IMR-90 (cell line): Measurements from ENCODE around the gene DHRS12. TPM values are rescaled to one million over a fixed set of nuclear protein-coding genes. Genes with fewer than 3 reads are reported as not detected.

ENCODE experiments used
- ATAC-seq: fragments of 200-7000 bp; cut with Tn5 transposase; 2 replicates; pipeline ENCODE4 v1.9.1; 2020; ENCODE audit warnings: low read depth, mild to moderate bottlenecking, moderate library complexity
- BruUV-seq: library from RNA; stranded (reverse); fragments of 400-500 nt; replicated peaks from 2 replicates; lab custom pipeline; 2021; lab: Mats Ljungman, UMichigan
- CTCF ChIA-PET: fragments of 300-600 bp; formaldehyde crosslinking; extraction: SDS; loops from one replicate; lab custom pipeline; 2021; ENCODE audit warnings: antibody characterized with exemption; lab: Yijun Ruan, JAX
- POLR2A ChIA-PET: fragments of 300-600 bp; sonication (Branson Sonifier 250); formaldehyde crosslinking; loops from one replicate; lab custom pipeline; 2022; ENCODE audit warnings: antibody characterized with exemption; ENCODE audit not compliant: unreplicated experiment; lab: Charles Lee
- DNase-seq: peaks from one replicate; pipeline ENCODE4 v3.0.0; 2013
- H2AFZ ChIP-seq: replicated peaks from 2 replicates; pipeline ENCODE3; 2013; ENCODE audit warnings: low read length, mild to moderate bottlenecking; ENCODE audit not compliant: poor library complexity
- H2AK5ac ChIP-seq: 2 replicates; pipeline ENCODE4 v1.6.1; 2013; ENCODE audit warnings: low read depth, low read length, inconsistent platforms
- H2AK9ac ChIP-seq: replicated peaks from 2 replicates; pipeline ENCODE3; 2013; ENCODE audit warnings: mild to moderate bottlenecking, low read depth, low read length, moderate library complexity; ENCODE audit not compliant: poor library complexity
- H2BK120ac ChIP-seq: 2 replicates; pipeline ENCODE4 v1.6.1; 2013; ENCODE audit warnings: low read depth, low read length, inconsistent platforms
- H2BK15ac ChIP-seq: 3 replicates; pipeline ENCODE4 v1.6.1; 2013; ENCODE audit warnings: low read depth, low read length, inconsistent platforms
- H2BK20ac ChIP-seq: 2 replicates; pipeline ENCODE4 v1.6.1; 2013; ENCODE audit warnings: low read depth, mild to moderate bottlenecking, inconsistent platforms, low read length, moderate library complexity
- H2BK5ac ChIP-seq: 2 replicates; pipeline ENCODE4 v1.6.1; 2013; ENCODE audit warnings: mild to moderate bottlenecking, low read depth, low read length, inconsistent platforms; ENCODE audit not compliant: poor library complexity, severe bottlenecking
- H3K14ac ChIP-seq: replicated peaks from 2 replicates; pipeline ENCODE4 v1.6.1; 2013; ENCODE audit warnings: low read depth, low read length, inconsistent platforms
- H3K18ac ChIP-seq: 2 replicates; pipeline ENCODE4 v1.6.1; 2013; ENCODE audit warnings: low read depth, low read length, control low read depth
- H3K23ac ChIP-seq: 2 replicates; pipeline ENCODE4 v1.6.1; 2013; ENCODE audit warnings: low read depth, low read length, inconsistent platforms
- H3K27ac ChIP-seq: 2 replicates; pipeline ENCODE4 v1.5.1; 2013; ENCODE audit warnings: mild to moderate bottlenecking, control low read depth, low read length; ENCODE audit not compliant: insufficient read depth
- H3K27me3 ChIP-seq: 2 replicates; pipeline ENCODE4 v1.6.1; 2013; ENCODE audit warnings: low read length; ENCODE audit not compliant: control insufficient read depth, insufficient read depth
- H3K36me3 ChIP-seq: 2 replicates; pipeline ENCODE4 v1.6.1; 2013; ENCODE audit warnings: low read length, mixed read lengths; ENCODE audit not compliant: control insufficient read depth, insufficient read depth
- H3K4ac ChIP-seq: 2 replicates; pipeline ENCODE4 v1.6.1; 2013; ENCODE audit warnings: low read depth, low read length, inconsistent platforms
- H3K4me1 ChIP-seq: 2 replicates; pipeline ENCODE4 v1.6.1; 2013; ENCODE audit warnings: low read length, mixed read lengths; ENCODE audit not compliant: control insufficient read depth, insufficient read depth
- H3K4me2 ChIP-seq: 2 replicates; pipeline ENCODE4 v1.6.1; 2013; ENCODE audit warnings: low read depth, mild to moderate bottlenecking, control low read depth, low read length, moderate library complexity
- H3K4me3 ChIP-seq: 2 replicates; pipeline ENCODE4 v1.5.1; 2013; ENCODE audit warnings: low read depth, mild to moderate bottlenecking, control low read depth, low read length, moderate library complexity; ENCODE audit not compliant: insufficient read depth
- H3K56ac ChIP-seq: 2 replicates; pipeline ENCODE4 v1.6.1; 2013; ENCODE audit warnings: low read length, inconsistent platforms; ENCODE audit not compliant: insufficient read depth; ENCODE audit errors: extremely low read depth
- H3K79me1 ChIP-seq, 2 experiments: 2 replicates each; pipeline ENCODE4 v1.6.1; 2013; ENCODE audit warnings: low read length in 2 of 2, inconsistent platforms in 1 of 2, low read depth in 1 of 2
- H3K9ac ChIP-seq: 2 replicates; pipeline ENCODE4 v1.6.1; 2013; ENCODE audit warnings: low read depth, low read length, control low read depth
- H3K9me1 ChIP-seq: 2 replicates; pipeline ENCODE4 v1.6.1; 2013; ENCODE audit warnings: low read length, inconsistent platforms; ENCODE audit not compliant: insufficient read depth
- H3K9me3 ChIP-seq: 2 replicates; pipeline ENCODE4 v1.6.1; 2013; ENCODE audit warnings: low read length; ENCODE audit not compliant: control insufficient read depth, insufficient read depth
- H4K20me1 ChIP-seq: 2 replicates; pipeline ENCODE4 v1.6.1; 2013; ENCODE audit warnings: low read length, inconsistent platforms; ENCODE audit not compliant: insufficient read depth
- H4K5ac ChIP-seq: 2 replicates; pipeline ENCODE4 v1.6.1; 2013; ENCODE audit warnings: mild to moderate bottlenecking, low read depth, low read length, control low read depth
- H4K8ac ChIP-seq, 2 experiments: 2 replicates each; pipeline ENCODE4 v1.6.1; 2013; ENCODE audit warnings: low read depth in 2 of 2, low read length in 2 of 2, control low read depth in 1 of 2, inconsistent platforms in 1 of 2
- H4K91ac ChIP-seq: 2 replicates; pipeline ENCODE4 v1.6.1; 2013; ENCODE audit warnings: low read depth, low read length, inconsistent platforms; ENCODE audit not compliant: insufficient read depth
- BHLHE40 ChIP-seq: fragments of 150-350 bp; IDR thresholded peaks from 2 replicates; pipeline ENCODE4 v1.6.1; 2016; ENCODE audit warnings: mild to moderate bottlenecking, low read depth, low read length
- CHD1 ChIP-seq: IDR thresholded peaks from 2 replicates; pipeline ENCODE4 v1.6.1; 2012; ENCODE audit warnings: low read depth, low read length, improper control_type of control experiment
- CTCF ChIP-seq: conservative IDR thresholded peaks from 2 replicates; pipeline ENCODE4 v1.5.1; 2012; ENCODE audit warnings: mild to moderate bottlenecking, low read depth, low read length, improper control_type of control experiment
- ELK1 ChIP-seq: fragments of 150-350 bp; IDR thresholded peaks from 2 replicates; pipeline ENCODE4 v1.6.1; 2016; ENCODE audit warnings: low read depth, mild to moderate bottlenecking, low read length, moderate library complexity, borderline replicate concordance
- FOS ChIP-seq: fragments of 150-350 bp; IDR thresholded peaks from 2 replicates; pipeline ENCODE4 v1.6.1; 2016; ENCODE audit warnings: low read depth, low read length
- MAFK ChIP-seq: IDR thresholded peaks from 2 replicates; pipeline ENCODE4 v1.6.1; 2012; ENCODE audit warnings: low read depth, low read length, improper control_type of control experiment
- MAZ ChIP-seq: IDR thresholded peaks from 2 replicates; pipeline ENCODE4 v1.6.1; 2012; ENCODE audit warnings: low read depth, mild to moderate bottlenecking, low read length, improper control_type of control experiment, moderate library complexity, borderline replicate concordance
- MXI1 ChIP-seq: IDR thresholded peaks from 2 replicates; pipeline ENCODE4 v1.6.1; 2012; ENCODE audit warnings: low read depth, mild to moderate bottlenecking, low read length, moderate library complexity, borderline replicate concordance
- NFE2L2 ChIP-seq: fragments of 150-350 bp; IDR thresholded peaks from 2 replicates; pipeline ENCODE4 v1.6.1; 2016; ENCODE audit warnings: low read depth, mild to moderate bottlenecking, low read length
- POLR2A ChIP-seq: IDR thresholded peaks from 2 replicates; pipeline ENCODE4 v1.6.1; 2012; ENCODE audit warnings: mild to moderate bottlenecking, low read depth, low read length
- RFX5 ChIP-seq: IDR thresholded peaks from 2 replicates; pipeline ENCODE4 v1.8.0; 2012; ENCODE audit warnings: low read depth, mild to moderate bottlenecking, low read length, moderate library complexity
- SMC3 ChIP-seq: fragments of 150-350 bp; IDR thresholded peaks from 2 replicates; pipeline ENCODE4 v1.6.1; 2016; ENCODE audit warnings: low read depth, mild to moderate bottlenecking, antibody characterized with exemption, low read length, moderate library complexity
- WGBS, 2 experiments: methylation state at CpG; one replicate each; pipeline versions ENCODE4 v1.1.5 to v1.1.7; 2013; ENCODE audit warnings: missing lambda C conversion rate in 2 of 2; ENCODE audit not compliant: insufficient read length in 1 of 2; ENCODE audit errors: extremely low coverage in 2 of 2; 5-methylcytosine and 5-hydroxymethylcytosine counted together
- dilution Hi-C: fragments of 300-500 bp; cut with HindIII; formaldehyde crosslinking; loops from one replicate; pipeline ENCODE4 v1.14.3; 2018; ENCODE audit warnings: low sequenced_read_pairs; ENCODE audit not compliant: unreplicated experiment
- in situ Hi-C: fragments of 300-500 bp; cut with MboI; formaldehyde crosslinking; loops from 3 replicates; pipeline ENCODE4 v1.14.3; 2019; ENCODE audit warnings: low sequenced_read_pairs, inconsistent platforms, mixed read lengths
- intact Hi-C: fragments of 100-400 bp; cut with micrococcal nuclease; formaldehyde crosslinking; loops from 2 replicates; pipeline ENCODE4 v1.10.0; 2022
- polyA plus RNA-seq, 3 experiments: library from polyadenylated mRNA; depleted of rRNA; stranded (reverse); fragments of >200 nt; gene quantifications; 2 replicates each; pipeline ENCODE4 v1.2.3, GENCODE V29; 2012; ENCODE audit warnings: low replicate concordance in 1 of 3
- total RNA-seq: library from RNA; depleted of rRNA; stranded (reverse); fragments of >200 nt; gene quantifications from 2 replicates; pipeline ENCODE4 v1.2.3, GENCODE V29; 2012

Gene DHRS12
- total and polyA plus RNA-seq, 2 of the 4 experiments (the other 2 are of a cell fraction), result 1.3 to 1.6 TPM

GRCh38 chr13:51765142-51765515, 38.8 kb downstream of the DHRS12 start:
- in situ Hi-C loops, result no loop called here
- Histone ChIP-seq H2AK5ac (peak overlapping the region; percentile 76; the same call in 1 of the 2 replicates), H3K14ac (peak overlapping the region; percentile 71), H3K4me1 (peaks cover 21% of the 10 kb centered on the region), H4K5ac (no peak overlapping the region), H3K4me2 (peak overlapping the region; percentile 84), H2AFZ (peak overlapping the region; percentile 16), H3K56ac (no peak overlapping the region), H2AK9ac (peak overlapping the region; percentile 10), H3K9me3 (no peaks in the 10 kb centered on the region), H3K4ac (peak overlapping the region; percentile 64), H4K91ac (0 out of 2 replicates have a peak overlapping the region, but pooled peaks have one; percentile 6), H3K36me3 (peaks cover 2% of the 10 kb centered on the region), H3K27me3 (no peaks in the 10 kb centered on the region), H3K4me3 (no peak overlapping the region), H3K9ac (no peak overlapping the region), H3K27ac (no peak overlapping the region), H3K79me1 (peaks cover 8 to 40% of the 10 kb centered on the region in 2 experiments; a peak in 3 of 4 replicates), H3K18ac (peak overlapping the region; percentile 13; the same call in 1 of the 2 replicates), H2BK20ac (no peak overlapping the region), H2BK120ac (peak overlapping the region; percentile 1; the same call in 1 of the 2 replicates), H2BK15ac (peak overlapping the region; percentile 38; the same call in 1 of the 3 replicates), H4K8ac (peak overlapping the region in 1 of 2 experiments; percentile 35; a peak in 2 of 4 replicates), H3K23ac (peak overlapping the region; percentile 86), H2BK5ac (peak overlapping the region; percentile 52), H4K20me1 (peaks cover 18% of the 10 kb centered on the region), H3K9me1 (peaks cover 26% of the 10 kb centered on the region)
- WGBS, 2 experiments, result 80% methylated on average over 1 of the region's 4 CpGs; no CpG with 5 or more reads in 1 of the 2 experiments
- no TSS peak for BruUV-seq
- ChIA-PET POLR2A (no interaction called here), CTCF (no interaction called here)
- dilution Hi-C loops, result no loop called here
- DNase-seq (no peak), ATAC-seq (no peak)
- no peak for TF ChIP-seq CTCF
- TF ChIP-seq BHLHE40, result no peak
- TF ChIP-seq MAZ, result no peak
- TF ChIP-seq SMC3, result no peak
- TF ChIP-seq FOS, result no peak
- no peak for TF ChIP-seq RFX5
- TF ChIP-seq POLR2A, result no peak
- no peak for TF ChIP-seq NFE2L2
- TF ChIP-seq CHD1, result no peak
- TF ChIP-seq ELK1, result no peak
- no peak for TF ChIP-seq MXI1
- no peak for TF ChIP-seq MAFK
- intact Hi-C loops, result loop anchor here (10.0 kb wide), 1 partner anchor 310 kb away; the partner anchor contains the start of gene INTS6
